IMR-90 (cell line): ENCODE measurements around the gene TRMO. TPM values are rescaled to one million over a fixed set of nuclear protein-coding genes. Genes with fewer than 3 reads are reported as not detected.

Experiments
- ATAC-seq: fragments of 200-7000 bp; cut with Tn5 transposase; 2 replicates; pipeline ENCODE4 v1.9.1; 2020; ENCODE audit warnings: low read depth, mild to moderate bottlenecking, moderate library complexity
- BruUV-seq: library from RNA; stranded (reverse); fragments of 400-500 nt; replicated peaks from 2 replicates; lab custom pipeline; 2021; lab: Mats Ljungman, UMichigan
- CTCF ChIA-PET: fragments of 300-600 bp; formaldehyde crosslinking; extraction: SDS; loops from one replicate; lab custom pipeline; 2021; ENCODE audit warnings: antibody characterized with exemption; lab: Yijun Ruan, JAX
- POLR2A ChIA-PET: fragments of 300-600 bp; sonication (Branson Sonifier 250); formaldehyde crosslinking; loops from one replicate; lab custom pipeline; 2022; ENCODE audit warnings: antibody characterized with exemption; ENCODE audit not compliant: unreplicated experiment; lab: Charles Lee
- DNase-seq: peaks from one replicate; pipeline ENCODE4 v3.0.0; 2013
- H2AFZ ChIP-seq: replicated peaks from 2 replicates; pipeline ENCODE3; 2013; ENCODE audit warnings: low read length, mild to moderate bottlenecking; ENCODE audit not compliant: poor library complexity
- H2AK5ac ChIP-seq: 2 replicates; pipeline ENCODE4 v1.6.1; 2013; ENCODE audit warnings: low read depth, low read length, inconsistent platforms
- H2AK9ac ChIP-seq: replicated peaks from 2 replicates; pipeline ENCODE3; 2013; ENCODE audit warnings: mild to moderate bottlenecking, low read depth, low read length, moderate library complexity; ENCODE audit not compliant: poor library complexity
- H2BK120ac ChIP-seq: 2 replicates; pipeline ENCODE4 v1.6.1; 2013; ENCODE audit warnings: low read depth, low read length, inconsistent platforms
- H2BK15ac ChIP-seq: 3 replicates; pipeline ENCODE4 v1.6.1; 2013; ENCODE audit warnings: low read depth, low read length, inconsistent platforms
- H2BK20ac ChIP-seq: 2 replicates; pipeline ENCODE4 v1.6.1; 2013; ENCODE audit warnings: low read depth, mild to moderate bottlenecking, inconsistent platforms, low read length, moderate library complexity
- H2BK5ac ChIP-seq: 2 replicates; pipeline ENCODE4 v1.6.1; 2013; ENCODE audit warnings: mild to moderate bottlenecking, low read depth, low read length, inconsistent platforms; ENCODE audit not compliant: poor library complexity, severe bottlenecking
- H3K14ac ChIP-seq: replicated peaks from 2 replicates; pipeline ENCODE4 v1.6.1; 2013; ENCODE audit warnings: low read depth, low read length, inconsistent platforms
- H3K18ac ChIP-seq: 2 replicates; pipeline ENCODE4 v1.6.1; 2013; ENCODE audit warnings: low read depth, low read length, control low read depth
- H3K23ac ChIP-seq: 2 replicates; pipeline ENCODE4 v1.6.1; 2013; ENCODE audit warnings: low read depth, low read length, inconsistent platforms
- H3K27ac ChIP-seq: 2 replicates; pipeline ENCODE4 v1.5.1; 2013; ENCODE audit warnings: mild to moderate bottlenecking, control low read depth, low read length; ENCODE audit not compliant: insufficient read depth
- H3K27me3 ChIP-seq: 2 replicates; pipeline ENCODE4 v1.6.1; 2013; ENCODE audit warnings: low read length; ENCODE audit not compliant: control insufficient read depth, insufficient read depth
- H3K36me3 ChIP-seq: 2 replicates; pipeline ENCODE4 v1.6.1; 2013; ENCODE audit warnings: low read length, mixed read lengths; ENCODE audit not compliant: control insufficient read depth, insufficient read depth
- H3K4ac ChIP-seq: 2 replicates; pipeline ENCODE4 v1.6.1; 2013; ENCODE audit warnings: low read depth, low read length, inconsistent platforms
- H3K4me1 ChIP-seq: 2 replicates; pipeline ENCODE4 v1.6.1; 2013; ENCODE audit warnings: low read length, mixed read lengths; ENCODE audit not compliant: control insufficient read depth, insufficient read depth
- H3K4me2 ChIP-seq: 2 replicates; pipeline ENCODE4 v1.6.1; 2013; ENCODE audit warnings: low read depth, mild to moderate bottlenecking, control low read depth, low read length, moderate library complexity
- H3K4me3 ChIP-seq: 2 replicates; pipeline ENCODE4 v1.5.1; 2013; ENCODE audit warnings: low read depth, mild to moderate bottlenecking, control low read depth, low read length, moderate library complexity; ENCODE audit not compliant: insufficient read depth
- H3K56ac ChIP-seq: 2 replicates; pipeline ENCODE4 v1.6.1; 2013; ENCODE audit warnings: low read length, inconsistent platforms; ENCODE audit not compliant: insufficient read depth; ENCODE audit errors: extremely low read depth
- H3K79me1 ChIP-seq, 2 experiments: 2 replicates each; pipeline ENCODE4 v1.6.1; 2013; ENCODE audit warnings: low read length in 2 of 2, inconsistent platforms in 1 of 2, low read depth in 1 of 2
- H3K9ac ChIP-seq: 2 replicates; pipeline ENCODE4 v1.6.1; 2013; ENCODE audit warnings: low read depth, low read length, control low read depth
- H3K9me1 ChIP-seq: 2 replicates; pipeline ENCODE4 v1.6.1; 2013; ENCODE audit warnings: low read length, inconsistent platforms; ENCODE audit not compliant: insufficient read depth
- H3K9me3 ChIP-seq: 2 replicates; pipeline ENCODE4 v1.6.1; 2013; ENCODE audit warnings: low read length; ENCODE audit not compliant: control insufficient read depth, insufficient read depth
- H4K20me1 ChIP-seq: 2 replicates; pipeline ENCODE4 v1.6.1; 2013; ENCODE audit warnings: low read length, inconsistent platforms; ENCODE audit not compliant: insufficient read depth
- H4K5ac ChIP-seq: 2 replicates; pipeline ENCODE4 v1.6.1; 2013; ENCODE audit warnings: mild to moderate bottlenecking, low read depth, low read length, control low read depth
- H4K8ac ChIP-seq, 2 experiments: 2 replicates each; pipeline ENCODE4 v1.6.1; 2013; ENCODE audit warnings: low read depth in 2 of 2, low read length in 2 of 2, control low read depth in 1 of 2, inconsistent platforms in 1 of 2
- H4K91ac ChIP-seq: 2 replicates; pipeline ENCODE4 v1.6.1; 2013; ENCODE audit warnings: low read depth, low read length, inconsistent platforms; ENCODE audit not compliant: insufficient read depth
- BHLHE40 ChIP-seq: fragments of 150-350 bp; IDR thresholded peaks from 2 replicates; pipeline ENCODE4 v1.6.1; 2016; ENCODE audit warnings: mild to moderate bottlenecking, low read depth, low read length
- CEBPB ChIP-seq: IDR thresholded peaks from 2 replicates; pipeline ENCODE4 v1.6.1; 2012; ENCODE audit warnings: low read depth, low read length, improper control_type of control experiment
- MAFK ChIP-seq: IDR thresholded peaks from 2 replicates; pipeline ENCODE4 v1.6.1; 2012; ENCODE audit warnings: low read depth, low read length, improper control_type of control experiment
- MAZ ChIP-seq: IDR thresholded peaks from 2 replicates; pipeline ENCODE4 v1.6.1; 2012; ENCODE audit warnings: low read depth, mild to moderate bottlenecking, low read length, improper control_type of control experiment, moderate library complexity, borderline replicate concordance
- MXI1 ChIP-seq: IDR thresholded peaks from 2 replicates; pipeline ENCODE4 v1.6.1; 2012; ENCODE audit warnings: low read depth, mild to moderate bottlenecking, low read length, moderate library complexity, borderline replicate concordance
- NFE2L2 ChIP-seq: fragments of 150-350 bp; IDR thresholded peaks from 2 replicates; pipeline ENCODE4 v1.6.1; 2016; ENCODE audit warnings: low read depth, mild to moderate bottlenecking, low read length
- POLR2A ChIP-seq: IDR thresholded peaks from 2 replicates; pipeline ENCODE4 v1.6.1; 2012; ENCODE audit warnings: mild to moderate bottlenecking, low read depth, low read length
- RCOR1 ChIP-seq: IDR thresholded peaks from 2 replicates; pipeline ENCODE4 v1.6.1; 2012; ENCODE audit warnings: mild to moderate bottlenecking, low read length, improper control_type of control experiment; ENCODE audit not compliant: insufficient replicate concordance
- RFX5 ChIP-seq: IDR thresholded peaks from 2 replicates; pipeline ENCODE4 v1.8.0; 2012; ENCODE audit warnings: low read depth, mild to moderate bottlenecking, low read length, moderate library complexity
- SMC3 ChIP-seq: fragments of 150-350 bp; IDR thresholded peaks from 2 replicates; pipeline ENCODE4 v1.6.1; 2016; ENCODE audit warnings: low read depth, mild to moderate bottlenecking, antibody characterized with exemption, low read length, moderate library complexity
- WGBS, 2 experiments: methylation state at CpG; one replicate each; pipeline versions ENCODE4 v1.1.5 to v1.1.7; 2013; ENCODE audit warnings: missing lambda C conversion rate in 2 of 2; ENCODE audit not compliant: insufficient read length in 1 of 2; ENCODE audit errors: extremely low coverage in 2 of 2; 5-methylcytosine and 5-hydroxymethylcytosine counted together
- dilution Hi-C: fragments of 300-500 bp; cut with HindIII; formaldehyde crosslinking; loops from one replicate; pipeline ENCODE4 v1.14.3; 2018; ENCODE audit warnings: low sequenced_read_pairs; ENCODE audit not compliant: unreplicated experiment
- in situ Hi-C: fragments of 300-500 bp; cut with MboI; formaldehyde crosslinking; loops from 3 replicates; pipeline ENCODE4 v1.14.3; 2019; ENCODE audit warnings: low sequenced_read_pairs, inconsistent platforms, mixed read lengths
- intact Hi-C: fragments of 100-400 bp; cut with micrococcal nuclease; formaldehyde crosslinking; loops from 2 replicates; pipeline ENCODE4 v1.10.0; 2022
- polyA plus RNA-seq, 3 experiments: library from polyadenylated mRNA; depleted of rRNA; stranded (reverse); fragments of >200 nt; gene quantifications; 2 replicates each; pipeline ENCODE4 v1.2.3, GENCODE V29; 2012; ENCODE audit warnings: low replicate concordance in 1 of 3
- total RNA-seq: library from RNA; depleted of rRNA; stranded (reverse); fragments of >200 nt; gene quantifications from 2 replicates; pipeline ENCODE4 v1.2.3, GENCODE V29; 2012
- TF ChIP-seq, protein P1 (sequence below): fragments of 150-350 bp; IDR thresholded peaks from 2 replicates; pipeline ENCODE4 v1.6.1; 2017; ENCODE audit warnings: mild to moderate bottlenecking, antibody characterized with exemption, low read length, low read depth
- TF ChIP-seq, protein P2 (sequence below): fragments of 150-350 bp; IDR thresholded peaks from 2 replicates; pipeline ENCODE4 v1.6.1; 2016; ENCODE audit warnings: low read depth, mild to moderate bottlenecking, low read length, moderate library complexity, borderline replicate concordance

TRMO gene
- total and polyA plus RNA-seq, 2 of the 4 experiments (the other 2 are of a cell fraction) = 10.2 to 19.9 TPM

DNA sequence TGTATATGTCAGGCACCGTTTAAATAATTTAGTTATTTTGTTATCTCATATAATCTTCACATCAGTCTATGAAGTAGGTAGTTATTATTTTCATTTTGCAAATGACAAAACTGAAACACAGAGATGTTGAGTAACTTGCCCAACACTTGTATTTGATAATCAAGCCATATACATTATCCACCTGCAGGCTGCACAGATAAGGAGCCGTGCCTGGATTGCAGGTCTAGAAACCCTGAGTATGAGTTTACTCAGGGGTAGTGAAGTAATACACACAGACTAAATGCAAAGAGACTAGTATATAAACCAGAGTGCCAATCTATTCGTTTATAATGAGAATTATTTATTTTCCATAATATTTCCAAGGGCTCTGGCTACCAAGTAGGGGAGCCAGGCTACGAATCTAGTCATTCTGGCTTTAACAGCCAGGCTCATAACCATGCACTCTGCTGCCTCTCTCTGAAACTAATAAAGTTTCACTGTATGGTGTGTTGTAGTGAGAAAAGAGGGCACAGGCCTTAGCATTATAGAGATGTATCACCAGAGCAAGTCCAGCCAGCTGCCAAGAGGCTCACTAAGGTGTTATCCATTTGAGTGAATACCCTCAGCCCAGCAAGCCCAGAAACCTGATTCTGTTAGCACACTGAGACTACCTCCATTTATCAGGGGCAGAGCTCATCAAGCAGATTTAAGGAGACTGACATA lies 11.1 kb upstream of the TRMO start:
- Histone ChIP-seq H2AFZ (no peak overlapping the region), H2AK5ac (no peak overlapping the region), H3K18ac (no peak overlapping the region), H3K14ac (no peak overlapping the region), H3K23ac (no peak overlapping the region), H2BK20ac (no peak overlapping the region), H3K4ac (no peak overlapping the region), H4K8ac (no peak overlapping the region), H3K27me3 (peaks cover 58% of the 10 kb centered on the region), H2BK120ac (no peak overlapping the region), H3K79me1 (no peaks in the 10 kb centered on the region), H3K56ac (no peak overlapping the region), H3K4me2 (no peak overlapping the region), H3K4me3 (no peak overlapping the region), H3K27ac (no peak overlapping the region), H2AK9ac (no peak overlapping the region), H3K9me1 (no peaks in the 10 kb centered on the region), H4K5ac (no peak overlapping the region), H2BK5ac (no peak overlapping the region), H3K4me1 (no peaks in the 10 kb centered on the region), H4K91ac (no peak overlapping the region), H3K36me3 (no peaks in the 10 kb centered on the region), H3K9ac (no peak overlapping the region), H2BK15ac (no peak overlapping the region), H3K9me3 (no peaks in the 10 kb centered on the region), H4K20me1 (no peaks in the 10 kb centered on the region)
- CTCF ChIA-PET = interaction anchor here (0.6 kb wide), 1 partner anchor 502 kb away, joined by 3 read pairs; no protein-coding TSS in a partner anchor
- no peak for TF ChIP-seq POLR2A
- no peak for TF ChIP-seq NFE2L2
- TF ChIP-seq MXI1 = no peak
- no peak for TF ChIP-seq RFX5
- no peak for TF ChIP-seq CEBPB
- TF ChIP-seq SMC3 = no peak
- no peak for TF ChIP-seq RCOR1
- TF ChIP-seq, protein P1, sequence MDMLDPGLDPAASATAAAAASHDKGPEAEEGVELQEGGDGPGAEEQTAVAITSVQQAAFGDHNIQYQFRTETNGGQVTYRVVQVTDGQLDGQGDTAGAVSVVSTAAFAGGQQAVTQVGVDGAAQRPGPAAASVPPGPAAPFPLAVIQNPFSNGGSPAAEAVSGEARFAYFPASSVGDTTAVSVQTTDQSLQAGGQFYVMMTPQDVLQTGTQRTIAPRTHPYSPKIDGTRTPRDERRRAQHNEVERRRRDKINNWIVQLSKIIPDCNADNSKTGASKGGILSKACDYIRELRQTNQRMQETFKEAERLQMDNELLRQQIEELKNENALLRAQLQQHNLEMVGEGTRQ = no peak
- TF ChIP-seq, protein P2, sequence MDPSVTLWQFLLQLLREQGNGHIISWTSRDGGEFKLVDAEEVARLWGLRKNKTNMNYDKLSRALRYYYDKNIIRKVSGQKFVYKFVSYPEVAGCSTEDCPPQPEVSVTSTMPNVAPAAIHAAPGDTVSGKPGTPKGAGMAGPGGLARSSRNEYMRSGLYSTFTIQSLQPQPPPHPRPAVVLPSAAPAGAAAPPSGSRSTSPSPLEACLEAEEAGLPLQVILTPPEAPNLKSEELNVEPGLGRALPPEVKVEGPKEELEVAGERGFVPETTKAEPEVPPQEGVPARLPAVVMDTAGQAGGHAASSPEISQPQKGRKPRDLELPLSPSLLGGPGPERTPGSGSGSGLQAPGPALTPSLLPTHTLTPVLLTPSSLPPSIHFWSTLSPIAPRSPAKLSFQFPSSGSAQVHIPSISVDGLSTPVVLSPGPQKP = no peak
- no peak for TF ChIP-seq MAFK
- TF ChIP-seq MAZ = no peak
- no peak for TF ChIP-seq BHLHE40
- POLR2A ChIA-PET = no interaction called here
- no TSS peak for BruUV-seq
- DNase-seq = no peak
- no CpG with 5 or more reads among the region's 4 CpGs for WGBS, 2 experiments
- in situ Hi-C loops (no loop called here), dilution Hi-C loops (no loop called here), intact Hi-C loops (no loop called here)
- ATAC-seq = no peak
